SK-N-MC (cell line): ENCODE data around the gene ZMAT3.

Experiments
- DNase-seq: peaks from one replicate; pipeline ENCODE4 v3.0.0-alpha.2; 2011; ENCODE audit warnings: low read depth, low spot score
- H3K27ac ChIP-seq: fragments of 200-600 bp; sonication (generic); 2 replicates; pipeline ENCODE4 v1.5.1; 2016; ENCODE audit warnings: mixed run types
- H3K36me3 ChIP-seq: fragments of 200-600 bp; sonication (generic); 2 replicates; pipeline ENCODE4 v1.6.1; 2017; ENCODE audit warnings: antibody characterized with exemption, low read length, mixed read lengths; ENCODE audit not compliant: insufficient read depth
- H3K4me3 ChIP-seq: fragments of 200-600 bp; sonication (generic); 2 replicates; pipeline ENCODE4 v1.5.1; 2016
- H3K9ac ChIP-seq: fragments of 200-600 bp; sonication (generic); 2 replicates; pipeline ENCODE4 v1.8.0; 2017; ENCODE audit warnings: mixed run types, mixed read lengths; ENCODE audit not compliant: insufficient read length
- H3K9me3 ChIP-seq: fragments of 200-600 bp; sonication (generic); 2 replicates; pipeline ENCODE4 v1.6.1; 2017; ENCODE audit warnings: low read depth, mild to moderate bottlenecking, antibody characterized with exemption, low read length, moderate library complexity, mixed read lengths
- EZH2 ChIP-seq: fragments of 200-600 bp; sonication (generic); IDR thresholded peaks from one replicate; pipeline ENCODE4 v1.6.1; 2017; ENCODE audit warnings: antibody characterized with exemption
- FOXP2 ChIP-seq: optimal IDR thresholded peaks from 2 replicates; pipeline ENCODE3; 2011; ENCODE audit warnings: mild to moderate bottlenecking, moderate library complexity; ENCODE audit not compliant: insufficient read depth; ENCODE audit errors: extremely low read length, control extremely low read depth
- POLR2AphosphoS5 ChIP-seq: IDR thresholded peaks from 2 replicates; pipeline ENCODE4 v1.6.1; 2012; ENCODE audit warnings: mild to moderate bottlenecking, low read depth, low read length, borderline replicate concordance

ZMAT3 gene

DNA sequence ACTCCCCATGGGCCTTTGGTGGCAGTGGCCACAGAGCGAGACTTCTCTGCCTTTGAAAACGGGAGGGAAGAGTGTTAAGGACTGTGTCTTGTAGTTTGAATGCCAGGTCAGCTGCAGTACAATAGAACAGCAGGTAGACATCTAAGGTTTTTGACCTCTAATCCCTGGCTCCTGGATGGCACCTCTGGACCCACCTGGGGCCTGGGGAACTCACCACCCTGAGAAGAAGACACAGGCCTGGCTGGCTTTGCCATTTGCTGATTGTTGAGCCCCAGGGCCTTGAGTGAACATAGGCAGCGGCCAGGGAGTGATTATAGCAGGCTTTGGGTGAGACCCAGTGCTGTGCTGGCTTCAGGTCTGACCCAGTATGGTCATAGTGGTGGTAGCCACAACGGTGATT, 66.4 kb downstream of the ZMAT3 start:
- Histone ChIP-seq H3K9ac (no peak overlapping the region), H3K36me3 (no peaks in the 10 kb centered on the region), H3K9me3 (no peaks in the 10 kb centered on the region), H3K27ac (no peak overlapping the region), H3K4me3 (no peak overlapping the region)
- TF ChIP-seq FOXP2 (no peak), POLR2AphosphoS5 (no peak), EZH2 (no peak)
- DNase-seq, result no peak

DNA sequence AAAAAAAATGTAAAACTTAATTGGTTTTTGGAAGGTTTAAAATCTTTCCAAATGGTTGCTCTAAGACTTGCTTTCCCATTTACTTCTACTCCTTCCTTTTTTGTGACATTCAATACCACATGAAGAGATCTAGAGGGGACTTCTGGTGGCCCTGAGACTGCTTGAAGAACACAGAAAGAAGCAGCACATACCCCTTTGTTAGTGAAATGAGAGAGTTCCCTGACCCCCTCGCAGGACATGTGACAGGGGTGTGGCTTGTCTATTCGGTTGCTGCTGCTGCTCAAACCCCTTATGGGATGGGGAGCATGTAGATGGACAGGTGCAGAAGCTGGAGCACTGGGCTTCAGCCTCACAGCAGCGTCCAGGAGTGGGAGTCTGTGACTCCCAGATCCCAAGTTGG, 71.0 kb downstream of the ZMAT3 start:
- no peak overlapping the region for H3K9ac ChIP-seq
- no peak overlapping the region for H3K4me3 ChIP-seq
- H3K9me3 ChIP-seq, result no peaks in the 10 kb centered on the region
- H3K27ac ChIP-seq, result no peak overlapping the region
- no peak for DNase-seq
- TF ChIP-seq FOXP2, result no peak
- no peak for TF ChIP-seq EZH2
- no peaks in the 10 kb centered on the region for H3K36me3 ChIP-seq

DNA sequence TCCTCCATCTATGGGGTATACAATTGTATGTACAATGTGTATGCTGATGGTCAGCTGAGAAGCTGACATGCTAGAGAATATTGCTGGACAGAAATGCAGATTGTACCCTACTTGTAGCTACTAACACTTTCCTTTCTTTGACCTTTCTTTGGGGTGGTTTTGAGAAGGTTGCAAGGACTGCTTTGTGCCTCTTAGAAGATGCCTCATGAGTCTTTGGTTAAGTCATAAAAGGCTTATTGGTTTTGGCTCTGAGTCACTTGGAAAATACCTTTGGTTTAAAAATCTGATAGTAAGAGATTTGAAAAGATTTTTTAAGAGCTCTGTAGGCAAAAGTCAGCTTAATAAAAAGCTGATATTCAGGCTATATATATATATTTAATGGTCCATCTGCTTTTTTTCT, 71.5 kb downstream of the ZMAT3 start:
- no peak for DNase-seq
- TF ChIP-seq FOXP2, result no peak
- TF ChIP-seq EZH2, result no peak
- Histone ChIP-seq H3K36me3 (no peaks in the 10 kb centered on the region), H3K27ac (no peak overlapping the region), H3K9me3 (no peaks in the 10 kb centered on the region), H3K9ac (no peak overlapping the region), H3K4me3 (no peak overlapping the region)

DNA sequence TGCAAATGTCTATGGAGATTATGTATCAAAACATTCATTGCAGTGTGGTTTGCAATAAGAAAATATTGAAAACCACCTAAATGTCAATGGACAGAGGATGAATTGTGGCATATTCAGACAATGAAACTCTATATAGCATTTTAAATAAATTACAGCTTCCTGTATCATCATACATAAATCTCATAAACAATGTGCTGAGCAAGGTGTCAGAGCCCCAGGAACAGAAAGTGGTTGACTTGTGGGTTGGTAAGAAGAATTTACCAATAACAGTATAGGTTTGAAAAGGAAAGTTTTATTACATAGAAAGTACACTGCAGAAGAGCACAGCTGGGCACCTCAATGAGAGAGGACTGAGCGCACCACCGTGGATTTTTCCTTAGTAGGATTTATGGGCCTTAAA, 75.2 kb downstream of the ZMAT3 start:
- no peaks in the 10 kb centered on the region for H3K9me3 ChIP-seq
- TF ChIP-seq POLR2AphosphoS5 (no peak), EZH2 (no peak), FOXP2 (no peak)
- no peak overlapping the region for H3K4me3 ChIP-seq
- H3K9ac ChIP-seq, result no peak overlapping the region
- no peak overlapping the region for H3K27ac ChIP-seq
- no peak for DNase-seq
- no peaks in the 10 kb centered on the region for H3K36me3 ChIP-seq

DNA sequence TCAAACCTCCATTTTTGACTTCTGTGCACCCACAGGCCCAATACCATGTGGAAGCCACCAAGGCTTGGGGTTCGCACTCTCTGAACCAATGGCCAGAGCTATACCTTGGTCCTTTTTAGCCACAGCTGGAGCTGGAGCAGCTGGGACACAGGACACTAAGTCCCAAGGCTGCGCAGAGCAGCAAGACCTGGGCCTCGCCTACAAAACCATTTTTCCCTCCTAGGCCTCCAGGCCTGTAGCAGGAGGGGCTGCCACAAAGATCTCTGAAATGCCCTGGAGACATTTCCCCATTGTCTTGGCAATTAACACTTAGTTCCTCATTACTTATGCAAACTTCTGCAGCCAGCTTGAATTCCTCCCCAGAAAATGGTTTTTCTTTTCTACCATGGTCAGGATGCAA, 81.3 kb downstream of the ZMAT3 start:
- DNase-seq, result no peak
- Histone ChIP-seq H3K36me3 (no peaks in the 10 kb centered on the region), H3K9ac (no peak overlapping the region), H3K27ac (no peak overlapping the region), H3K9me3 (peaks cover 11% of the 10 kb centered on the region; the same call in 1 of the 2 replicates), H3K4me3 (no peak overlapping the region)
- TF ChIP-seq EZH2, result no peak
- no peak for TF ChIP-seq FOXP2

DNA sequence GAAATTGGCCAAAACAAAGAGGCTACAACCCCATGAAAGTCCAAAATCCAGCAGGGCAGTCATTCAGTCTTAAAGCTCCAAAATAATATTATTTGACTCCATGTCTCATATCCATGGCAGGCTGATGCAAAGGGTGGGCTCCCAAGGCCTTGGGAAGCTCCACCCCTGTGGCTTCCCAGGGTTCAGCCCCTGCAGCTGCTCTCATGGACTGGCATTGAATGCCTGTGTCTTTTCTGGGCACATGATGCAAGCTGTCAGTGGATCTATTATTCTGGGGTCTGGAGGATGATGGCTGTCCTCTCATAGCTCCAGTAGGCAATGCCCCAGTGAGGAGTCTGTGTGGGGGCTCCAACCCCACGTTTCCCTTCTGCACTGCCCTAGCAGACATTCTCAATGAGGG, 81.8 kb downstream of the ZMAT3 start:
- TF ChIP-seq EZH2, result no peak
- TF ChIP-seq FOXP2, result no peak
- no peak for TF ChIP-seq POLR2AphosphoS5
- H3K36me3 ChIP-seq, result no peaks in the 10 kb centered on the region
- H3K9ac ChIP-seq, result no peak overlapping the region
- DNase-seq, result no peak
- no peak overlapping the region for H3K4me3 ChIP-seq
- peaks cover 11% of the 10 kb centered on the region; the same call in 1 of the 2 replicates for H3K9me3 ChIP-seq
- H3K27ac ChIP-seq, result no peak overlapping the region

DNA sequence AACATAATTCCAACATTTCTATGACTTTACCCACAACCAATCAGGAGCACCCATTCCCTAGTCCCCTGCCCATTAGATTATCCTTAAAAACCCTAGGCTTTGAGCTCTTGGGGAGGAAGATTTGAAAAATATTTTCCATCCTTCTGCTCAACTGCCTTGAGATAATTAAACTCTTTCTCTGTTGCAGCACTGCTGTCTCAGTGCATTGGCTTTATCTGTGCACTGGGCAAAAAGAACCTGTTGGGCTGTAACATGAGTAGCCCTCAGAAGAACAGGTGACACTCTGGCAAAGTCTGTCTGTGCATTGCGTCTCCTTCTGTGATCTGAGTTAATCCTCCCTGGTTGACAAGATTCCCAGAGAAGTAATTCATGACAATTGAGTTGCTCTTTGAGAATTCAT, 83.9 kb downstream of the ZMAT3 start:
- no peak overlapping the region for H3K4me3 ChIP-seq
- no peaks in the 10 kb centered on the region for H3K36me3 ChIP-seq
- H3K27ac ChIP-seq, result no peak overlapping the region
- DNase-seq, result no peak
- H3K9me3 ChIP-seq, result peaks cover 11% of the 10 kb centered on the region; the same call in 1 of the 2 replicates
- no peak overlapping the region for H3K9ac ChIP-seq
- TF ChIP-seq EZH2, result no peak

DNA sequence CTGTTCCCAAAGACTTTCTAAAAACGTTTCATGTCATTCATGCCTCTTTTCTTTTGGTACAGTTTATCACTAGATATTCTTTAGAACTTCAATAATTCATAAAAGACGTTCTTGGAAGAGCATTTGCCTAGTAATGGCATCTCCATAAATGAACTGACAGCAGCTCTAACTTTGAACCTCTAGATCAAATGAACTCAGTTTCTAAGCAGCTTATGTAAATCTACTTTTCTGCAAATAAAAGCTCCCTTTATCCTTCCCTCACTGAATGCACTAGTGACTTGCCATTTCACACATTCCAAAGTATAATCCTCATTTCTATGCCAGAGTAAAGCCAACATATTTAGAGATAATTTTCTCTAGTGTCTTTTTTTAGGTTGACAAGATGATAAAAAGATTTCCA, 85.2 kb downstream of the ZMAT3 start:
- TF ChIP-seq POLR2AphosphoS5 (no peak), EZH2 (no peak), FOXP2 (no peak)
- H3K36me3 ChIP-seq, result no peaks in the 10 kb centered on the region
- no peak overlapping the region for H3K9ac ChIP-seq
- H3K27ac ChIP-seq, result no peak overlapping the region
- no peak for DNase-seq
- no peak overlapping the region for H3K4me3 ChIP-seq
- H3K9me3 ChIP-seq, result peaks cover 11% of the 10 kb centered on the region; the same call in 1 of the 2 replicates

DNA sequence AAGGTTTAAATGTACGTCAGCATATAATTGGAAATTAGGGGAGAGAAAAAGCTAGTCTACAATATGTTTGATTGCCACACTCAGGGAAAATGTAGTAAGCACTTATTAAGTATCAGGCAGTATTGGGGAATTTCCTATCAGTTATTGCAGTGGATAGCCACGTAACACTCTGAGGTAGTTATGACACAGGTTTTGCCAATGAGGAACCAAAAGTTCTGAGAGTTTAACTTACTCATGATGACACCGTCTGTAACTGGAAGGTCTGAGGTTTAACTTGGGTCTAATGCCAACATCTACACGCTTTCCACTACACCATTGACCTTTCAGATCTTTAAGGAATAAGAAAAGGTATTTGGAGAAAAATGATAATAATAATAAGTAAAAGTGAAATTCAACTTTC, 89.5 kb downstream of the ZMAT3 start:
- no peak for DNase-seq
- Histone ChIP-seq H3K4me3 (no peak overlapping the region), H3K27ac (no peak overlapping the region), H3K9ac (no peak overlapping the region), H3K9me3 (0 out of 2 replicates have a peak, but pooled peaks cover 2% of the 10 kb centered on the region), H3K36me3 (no peaks in the 10 kb centered on the region)
- TF ChIP-seq POLR2AphosphoS5, result no peak
- TF ChIP-seq FOXP2, result no peak
- no peak for TF ChIP-seq EZH2
